Activated CD4-positive, alpha-beta T cell treated with anti-CD3 and anti-CD28 coated beads, Interleukin-2, amount 50 U/mL, for 48 hours (primary cell): ENCODE results near the gene NRG4.
"Not testable (repeated sequence)": the region's sequence is repeated elsewhere in the genome, so short reads cannot be mapped to it uniquely, and the experiment has no call there.

Experiments used
- DNase-seq, 2 experiments: peaks; one replicate each; pipeline ENCODE4 v3.0.0-alpha.2; 2020

The NRG4 gene

DNA sequence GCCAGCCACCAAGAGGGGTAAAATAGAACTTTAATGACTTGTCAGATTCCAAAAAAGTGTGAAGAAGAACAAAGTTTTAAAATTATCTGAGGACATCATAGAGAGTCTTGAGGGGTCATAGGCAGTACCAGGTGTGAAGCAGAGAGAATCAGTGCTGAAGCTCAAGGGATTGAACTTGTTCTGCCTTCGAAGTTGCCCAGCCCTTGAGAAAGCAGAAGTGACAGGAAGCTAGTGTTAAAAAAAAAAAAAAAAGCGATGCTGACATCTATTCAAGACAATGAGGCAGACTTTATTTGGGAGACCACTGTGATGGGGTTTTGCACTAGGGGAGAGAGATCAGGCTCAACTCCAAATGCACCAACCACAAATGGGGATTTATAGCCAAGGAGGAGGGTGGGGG lies 86.8 kb downstream of the NRG4 start:
- DNase-seq, result no peak

DNA sequence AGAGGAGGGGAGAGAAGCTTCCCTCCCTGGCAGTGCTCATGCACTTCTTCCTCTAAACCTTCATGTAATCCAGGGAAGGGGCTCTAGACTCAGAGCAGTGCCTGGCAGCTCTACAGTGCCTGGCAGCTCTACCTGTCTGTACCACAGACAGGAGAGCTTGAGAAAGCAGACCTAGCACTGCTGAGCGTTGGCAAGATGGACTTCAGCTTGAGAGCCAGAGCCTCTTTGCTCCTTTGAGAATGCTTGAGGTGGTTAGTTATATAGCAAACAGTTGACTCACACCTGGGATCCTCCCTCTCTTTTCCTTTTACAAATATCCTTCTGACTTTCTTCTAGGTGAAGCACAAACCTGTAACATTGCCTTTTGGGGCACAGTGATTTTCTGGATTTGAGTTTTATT lies 87.6 kb downstream of the NRG4 start:
- no peak for DNase-seq

DNA sequence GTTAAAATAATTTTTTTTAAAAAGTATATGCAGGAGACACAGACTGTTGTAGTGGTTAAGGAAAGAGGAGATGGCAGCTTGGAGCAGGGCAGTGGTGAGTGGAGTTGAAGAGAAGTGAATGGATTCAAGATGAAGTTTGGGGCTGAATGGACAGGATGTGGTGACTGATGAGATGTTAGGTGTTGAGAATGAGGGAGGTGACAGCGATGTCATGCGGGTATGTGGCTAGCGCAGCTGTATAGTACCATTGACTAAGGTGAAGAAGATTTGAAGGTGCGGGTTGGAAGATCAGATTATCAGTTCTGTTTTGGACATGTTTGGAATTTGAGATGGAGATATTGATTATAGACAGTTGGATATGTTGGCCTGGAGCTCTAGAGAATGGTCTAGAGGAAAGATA lies 88.5 kb downstream of the NRG4 start:
- peak in 1 of 2 experiments; percentile 6 for DNase-seq

GRCh38 chr15:75921732-75922703 lies 90.2 kb downstream of the NRG4 start:
- DNase-seq, result no peak

DNA sequence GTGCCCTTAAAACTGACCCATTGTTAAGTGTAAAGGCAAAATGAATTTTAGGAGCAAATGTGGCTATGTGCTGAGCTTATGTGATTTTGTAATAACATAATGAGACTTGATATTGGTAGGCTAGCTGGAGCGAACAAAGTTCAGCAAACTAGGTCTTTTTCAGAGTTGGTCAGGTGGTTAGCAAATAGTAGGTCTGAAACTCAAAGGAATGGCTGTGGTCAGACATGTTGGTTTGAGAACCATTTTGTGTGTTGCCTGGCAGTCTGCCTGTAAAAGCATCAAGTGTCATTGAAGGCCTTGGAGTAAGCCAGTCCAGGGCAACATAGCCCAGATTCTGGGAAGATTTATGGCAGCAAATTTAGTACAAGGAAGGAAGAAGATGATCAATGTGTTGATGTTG lies 92.1 kb downstream of the NRG4 start:
- DNase-seq, result no peak

DNA sequence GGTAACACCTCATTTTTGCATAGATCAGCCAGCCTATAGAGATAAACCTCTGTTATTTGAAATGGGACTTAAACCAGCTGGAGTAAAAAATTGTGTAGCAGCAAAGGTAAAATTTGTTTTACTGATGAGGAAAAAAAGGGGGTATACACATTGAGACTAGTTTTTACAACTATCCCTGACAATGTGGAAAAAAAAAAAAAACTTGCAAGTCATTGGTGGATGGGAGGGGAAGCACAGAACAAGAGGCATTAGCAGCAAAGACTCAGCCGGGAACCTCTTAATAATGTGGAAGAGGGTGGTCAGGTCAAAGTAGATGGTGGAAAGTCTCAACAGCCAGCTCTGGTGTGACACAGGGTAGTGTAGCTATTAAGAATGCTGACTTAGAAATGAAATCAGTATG lies 94.1 kb downstream of the NRG4 start:
- no peak for DNase-seq

- no peak for DNase-seq
Observed at GRCh38 chr15:75916978-75917377, 95.2 kb downstream of the NRG4 start.

DNA sequence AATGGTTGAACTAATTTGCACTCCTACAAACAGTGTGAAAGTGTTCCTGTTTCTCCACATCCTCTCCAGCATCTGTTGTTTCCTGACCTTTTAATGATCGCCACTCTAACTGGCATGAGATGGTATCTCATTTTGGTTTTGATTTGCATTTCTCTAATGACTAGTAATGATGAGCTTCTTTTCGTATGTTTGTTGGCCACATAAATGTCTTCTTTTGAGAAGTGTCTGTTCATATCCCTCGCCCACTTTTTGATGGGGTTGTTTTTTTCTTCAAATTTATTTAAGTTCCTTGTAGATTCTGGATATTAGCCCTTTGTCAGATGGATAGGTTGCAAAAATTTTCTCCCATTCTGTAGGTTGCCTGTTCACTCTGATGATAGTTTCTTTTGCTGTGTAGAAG lies 101.9 kb downstream of the NRG4 start:
- not testable (repeated sequence) for DNase-seq

GRCh38 chr15:75905231-75905630 lies 107.0 kb downstream of the NRG4 start:
- DNase-seq, result no peak

GRCh38 chr15:75903331-75904239 lies 108.6 kb downstream of the NRG4 start, which contains the start of gene FBXO22:
Gene FBXO22, plus strand, starts transcription at chr15:75903878. Its CDS starts 86 bp downstream, at chr15:75903964.
- DNase-seq, result peak; percentile 92 to 93

DNA sequence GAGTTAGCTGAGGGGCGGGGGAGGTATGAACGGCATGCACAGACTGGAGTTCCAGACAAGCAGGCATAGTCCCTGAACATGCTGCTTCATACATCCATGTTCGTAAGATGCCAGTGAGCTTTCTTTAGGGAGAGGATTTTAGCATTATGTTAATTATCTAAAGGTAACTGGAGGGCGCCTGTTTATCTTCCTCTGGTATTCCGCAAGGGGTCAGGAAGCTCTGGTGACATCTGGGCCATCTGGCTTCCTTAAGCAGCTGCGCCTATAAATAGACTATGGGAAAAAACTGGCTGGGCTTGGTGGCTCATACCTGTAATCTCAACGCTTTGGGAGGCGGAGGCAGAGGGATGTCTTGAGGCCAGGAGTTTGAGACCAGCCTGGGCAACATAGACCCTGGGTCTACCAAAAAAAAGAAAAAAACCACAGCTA lies 110.1 kb downstream of the NRG4 start:
- no peak for DNase-seq

DNA sequence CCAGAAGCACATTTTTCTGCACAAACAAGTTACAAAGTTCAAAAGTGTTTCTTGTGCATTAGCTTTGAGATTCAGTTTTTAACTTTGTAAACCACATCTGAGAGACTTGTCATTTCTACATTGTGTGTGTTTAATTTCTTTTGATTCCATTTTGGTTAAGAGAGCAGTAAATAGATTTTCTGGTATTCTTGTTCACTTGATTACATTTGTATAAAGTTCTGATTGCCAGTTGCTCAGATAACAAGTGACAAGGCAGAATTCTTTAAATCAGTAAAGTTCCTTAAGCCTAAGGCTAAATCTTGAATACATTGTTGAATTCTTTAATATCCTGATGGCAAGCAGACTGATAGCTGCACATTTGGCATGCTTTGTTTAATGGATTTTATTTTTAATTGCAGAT lies 111.6 kb downstream of the NRG4 start:
- DNase-seq, result no peak

DNA sequence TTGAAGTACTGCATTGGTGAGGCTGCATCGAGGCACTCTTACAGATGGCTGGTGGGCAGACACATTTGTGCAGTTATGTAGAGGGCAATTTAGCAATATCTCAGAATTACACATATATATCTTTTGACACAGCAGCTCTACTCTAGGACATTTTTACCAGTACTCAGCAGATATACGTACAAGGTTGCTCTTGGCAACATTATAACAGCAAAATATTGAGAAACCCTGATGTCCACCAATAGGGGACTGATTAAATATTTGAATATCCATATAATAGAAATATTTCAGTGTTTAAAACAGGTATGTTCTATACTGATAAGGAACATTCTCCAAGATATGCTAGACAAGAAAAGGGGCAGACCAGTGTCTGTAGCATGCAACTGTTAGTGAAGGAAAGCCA lies 116.5 kb downstream of the NRG4 start:
- no peak for DNase-seq

GRCh38 chr15:75891895-75892294 lies 120.3 kb downstream of the NRG4 start:
- DNase-seq, result no peak
